ENCODE measurements around the gene TRIM17. TPM values are rescaled to one million over a fixed set of nuclear protein-coding genes. Genes with fewer than 3 reads are reported as not detected.

TRIM17 gene
- total and polyA plus RNA-seq, 9 of the 15 experiments (the other 6 are each of a cell fraction or from before 2014, with no cell fraction given) = not detected

GRCh38 chr1:228368801-228369607 is 47.7 kb downstream of the TRIM17 start (continued):
- TF ChIP-seq CHD7 (IDR thresholded peaks at IDR 0.05; ENCODE audit: low read depth, low read length) (no peak), ZBED1 (IDR thresholded peaks at IDR 0.05) (peak; percentile 27; the same call in 1 of the 2 replicates), ZNF511 (CRISPR knock-in tag; IDR thresholded peaks at IDR 0.05) (0 out of 2 replicates have a peak, but pooled peaks have one; percentile 14), PTBP1 (IDR thresholded peaks at IDR 0.05; ENCODE audit: low read depth, low read length) (no peak), SLC30A9 (CRISPR knock-in tag; IDR thresholded peaks at IDR 0.05) (no peak), FOS (IDR thresholded peaks at IDR 0.05; ENCODE audit: extremely low read depth, insufficient read length) (no peak), SP2 (IDR thresholded peaks at IDR 0.05; ENCODE audit: extremely low read depth, low read depth, low read length, poor library complexity, severe bottlenecking) (no peak), CTCF (IDR thresholded peaks at IDR 0.05 in 2 of 3, conservative IDR thresholded peaks at IDR 0.05 in 1 of 3; ENCODE audit: insufficient read depth in 2 of 3, low read depth in 1 of 3, low read length in 3 of 3) (0 out of 6 replicates have a peak, but pooled peaks of 1 of the 3 experiments have one; percentile 4), NFATC3 (IDR thresholded peaks at IDR 0.05) (0 out of 2 replicates have a peak, but pooled peaks have one; percentile 52), CHCHD3 (CRISPR knock-in tag; IDR thresholded peaks at IDR 0.05) (no peak), ZNF695 (CRISPR knock-in tag; IDR thresholded peaks at IDR 0.05) (no peak), ZNF584 (CRISPR knock-in tag; IDR thresholded peaks at IDR 0.05; ENCODE audit: low read depth) (no peak), ETV6 (IDR thresholded peaks at IDR 0.05; ENCODE audit: borderline replicate concordance in 1 of 2, low read depth in 2 of 2, low read length in 1 of 2) (peak; percentile 11 to 21; a peak in 1 of 4 replicates), ETV6 (CRISPR knock-in tag; IDR thresholded peaks at IDR 0.05; ENCODE audit: borderline replicate concordance) (no peak)

Data from K562 (cell line).